GM19035 (cell line): Measurements from ENCODE around the gene HDGFL2.

ENCODE experiments used
- ATAC-seq: cut with Tn5 transposase; IDR thresholded peaks from one replicate; pipeline ENCODE4 v1.9.1; 2021; ENCODE audit not compliant: unreplicated experiment

Gene HDGFL2

DNA sequence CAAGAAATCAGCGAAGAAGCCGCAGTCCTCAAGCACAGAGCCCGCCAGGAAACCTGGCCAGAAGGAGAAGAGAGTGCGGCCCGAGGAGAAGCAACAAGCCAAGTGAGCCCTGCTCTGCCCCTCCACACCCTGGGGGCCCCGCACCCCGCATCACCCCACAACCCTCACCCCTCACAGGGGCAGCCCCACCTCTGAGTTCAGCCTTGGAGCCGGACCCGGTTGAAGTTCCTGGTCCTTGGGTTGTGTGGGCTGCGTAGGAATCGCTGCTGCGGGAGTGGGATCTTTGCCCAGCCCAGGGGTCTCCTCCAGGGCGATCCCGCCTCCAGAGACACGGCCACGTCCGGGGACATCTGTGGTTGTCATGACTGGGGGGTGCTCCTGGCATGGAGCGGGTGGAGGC is 24.2 kb downstream of the HDGFL2 start:
- ATAC-seq, result no peak

DNA sequence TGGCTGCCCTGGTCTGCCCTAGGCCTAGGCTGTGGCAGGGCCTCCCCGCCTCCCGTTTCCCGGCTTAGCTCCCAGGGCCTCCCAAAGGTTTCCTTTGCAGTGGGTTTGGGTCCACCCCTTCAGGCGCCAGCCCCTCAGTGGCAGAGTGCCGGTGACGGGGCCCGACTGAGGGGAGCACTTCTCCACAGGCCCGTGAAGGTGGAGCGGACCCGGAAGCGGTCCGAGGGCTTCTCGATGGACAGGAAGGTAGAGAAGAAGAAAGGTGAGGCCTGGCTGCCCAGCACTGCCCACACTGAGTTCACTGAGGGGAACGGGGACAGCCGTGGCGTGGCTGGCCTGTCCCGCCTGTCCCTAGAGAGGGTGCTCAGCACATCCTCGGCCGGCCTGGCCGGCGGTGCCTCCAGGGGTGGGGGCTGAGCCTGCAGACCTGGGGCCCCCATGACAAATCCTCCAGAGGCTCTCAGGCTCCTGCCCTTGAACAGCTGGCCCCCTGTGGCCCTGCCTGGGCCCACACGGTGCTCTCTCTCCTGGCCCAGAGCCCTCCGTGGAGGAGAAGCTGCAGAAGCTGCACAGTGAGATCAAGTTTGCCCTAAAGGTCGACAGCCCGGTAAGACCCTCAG is 25.8 kb downstream of the HDGFL2 start:
- ATAC-seq, result no peak

DNA sequence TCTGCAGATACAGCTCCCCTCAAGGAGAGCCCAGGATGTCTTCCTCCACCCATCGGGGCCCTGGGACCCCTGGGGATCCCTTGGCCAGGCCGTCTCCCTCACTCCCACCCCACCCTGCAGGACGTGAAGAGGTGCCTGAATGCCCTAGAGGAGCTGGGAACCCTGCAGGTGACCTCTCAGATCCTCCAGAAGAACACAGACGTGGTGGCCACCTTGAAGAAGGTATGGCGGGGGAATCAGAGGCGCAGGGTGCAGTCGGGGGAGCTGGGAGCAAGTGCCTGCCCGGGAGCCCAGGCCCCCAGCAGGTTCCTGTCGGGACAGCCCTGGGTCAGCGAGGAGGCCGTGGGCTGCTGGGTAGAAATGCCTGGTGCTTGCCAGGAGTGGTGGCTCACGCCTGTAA is 26.6 kb downstream of the HDGFL2 start:
- no peak for ATAC-seq

DNA sequence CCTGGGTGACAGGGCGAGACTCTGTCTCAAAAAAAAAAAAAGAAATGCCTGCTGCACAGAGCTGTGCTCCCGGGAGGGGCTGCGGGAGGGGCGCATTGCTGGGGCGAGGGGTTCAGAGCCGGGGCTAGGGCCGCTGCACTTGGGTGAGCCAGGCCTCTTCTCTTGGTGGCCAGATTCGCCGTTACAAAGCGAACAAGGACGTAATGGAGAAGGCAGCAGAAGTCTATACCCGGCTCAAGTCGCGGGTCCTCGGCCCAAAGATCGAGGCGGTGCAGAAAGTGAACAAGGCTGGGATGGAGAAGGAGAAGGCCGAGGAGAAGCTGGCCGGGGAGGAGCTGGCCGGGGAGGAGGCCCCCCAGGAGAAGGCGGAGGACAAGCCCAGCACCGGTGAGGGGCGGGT is 27.2 kb downstream of the HDGFL2 start:
- no peak for ATAC-seq

DNA sequence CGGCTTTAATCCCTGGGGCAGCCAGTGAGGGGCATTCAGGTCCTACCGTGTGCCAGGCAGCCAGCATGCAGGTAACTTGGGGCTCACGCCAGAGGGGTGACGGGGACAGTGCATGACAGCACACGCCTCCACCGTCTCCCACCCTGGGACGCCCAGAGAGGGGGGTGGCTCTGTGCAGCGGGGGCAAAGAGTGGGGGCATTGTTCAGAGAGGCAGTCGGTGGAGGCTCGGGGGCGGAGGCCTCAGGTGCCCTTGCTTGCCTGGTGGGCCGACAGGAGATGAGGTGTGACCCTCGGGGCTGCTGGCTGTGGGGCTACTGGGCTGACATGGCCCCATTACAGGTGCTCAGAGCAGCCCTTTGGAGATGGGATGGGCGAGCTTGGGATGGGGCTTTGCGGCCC is 27.8 kb downstream of the HDGFL2 start:
- no peak for ATAC-seq

DNA sequence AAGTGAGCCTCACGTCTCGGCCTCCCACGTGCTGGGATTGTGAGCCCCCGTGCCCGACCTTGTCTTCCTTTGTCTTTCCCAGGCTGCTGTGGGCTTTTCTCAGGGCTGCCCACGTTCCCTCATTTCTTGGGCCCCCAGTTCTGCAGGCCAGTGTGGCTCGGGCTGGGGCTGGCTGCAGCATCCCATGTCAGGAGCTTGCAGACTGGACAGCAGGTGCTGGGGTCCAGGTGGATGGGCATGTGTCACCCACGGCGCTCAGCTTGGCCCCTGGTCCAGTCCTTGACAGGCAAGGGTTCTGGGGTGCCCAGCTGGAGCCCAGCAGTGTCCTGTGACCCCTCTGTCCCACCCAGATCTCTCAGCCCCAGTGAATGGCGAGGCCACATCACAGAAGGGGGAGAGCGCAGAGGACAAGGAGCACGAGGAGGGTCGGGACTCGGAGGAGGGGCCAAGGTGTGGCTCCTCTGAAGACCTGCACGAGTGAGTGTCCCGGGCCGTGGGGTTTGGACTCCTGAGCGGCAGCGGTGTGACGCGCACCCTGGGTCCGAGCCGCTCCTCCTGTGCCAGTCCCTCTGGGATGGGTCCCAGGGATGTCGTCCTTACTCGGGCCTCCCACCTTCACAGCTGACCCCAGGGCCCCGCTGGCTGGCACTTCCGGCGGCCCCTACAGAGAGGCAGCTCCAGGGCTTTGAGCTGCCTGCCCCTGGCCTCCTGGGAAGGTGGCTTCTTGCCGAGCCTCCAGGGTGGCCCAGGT is 28.9 kb downstream of the HDGFL2 start:
- no peak for ATAC-seq

DNA sequence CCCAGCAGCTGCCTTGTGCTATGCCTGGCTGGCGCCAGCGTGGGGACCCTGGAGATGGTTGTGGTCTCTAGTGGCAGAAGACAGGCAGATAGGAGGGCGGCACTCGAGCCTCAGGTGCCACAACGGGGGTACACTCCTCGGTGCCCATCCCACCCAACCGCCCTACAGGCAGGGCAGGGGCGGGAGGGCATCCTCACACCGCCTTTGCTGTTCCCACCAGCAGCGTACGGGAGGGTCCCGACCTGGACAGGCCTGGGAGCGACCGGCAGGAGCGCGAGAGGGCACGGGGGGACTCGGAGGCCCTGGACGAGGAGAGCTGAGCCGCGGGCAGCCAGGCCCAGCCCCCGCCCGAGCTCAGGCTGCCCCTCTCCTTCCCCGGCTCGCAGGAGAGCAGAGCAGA is 29.6 kb downstream of the HDGFL2 start:
- ATAC-seq, result no peak

DNA sequence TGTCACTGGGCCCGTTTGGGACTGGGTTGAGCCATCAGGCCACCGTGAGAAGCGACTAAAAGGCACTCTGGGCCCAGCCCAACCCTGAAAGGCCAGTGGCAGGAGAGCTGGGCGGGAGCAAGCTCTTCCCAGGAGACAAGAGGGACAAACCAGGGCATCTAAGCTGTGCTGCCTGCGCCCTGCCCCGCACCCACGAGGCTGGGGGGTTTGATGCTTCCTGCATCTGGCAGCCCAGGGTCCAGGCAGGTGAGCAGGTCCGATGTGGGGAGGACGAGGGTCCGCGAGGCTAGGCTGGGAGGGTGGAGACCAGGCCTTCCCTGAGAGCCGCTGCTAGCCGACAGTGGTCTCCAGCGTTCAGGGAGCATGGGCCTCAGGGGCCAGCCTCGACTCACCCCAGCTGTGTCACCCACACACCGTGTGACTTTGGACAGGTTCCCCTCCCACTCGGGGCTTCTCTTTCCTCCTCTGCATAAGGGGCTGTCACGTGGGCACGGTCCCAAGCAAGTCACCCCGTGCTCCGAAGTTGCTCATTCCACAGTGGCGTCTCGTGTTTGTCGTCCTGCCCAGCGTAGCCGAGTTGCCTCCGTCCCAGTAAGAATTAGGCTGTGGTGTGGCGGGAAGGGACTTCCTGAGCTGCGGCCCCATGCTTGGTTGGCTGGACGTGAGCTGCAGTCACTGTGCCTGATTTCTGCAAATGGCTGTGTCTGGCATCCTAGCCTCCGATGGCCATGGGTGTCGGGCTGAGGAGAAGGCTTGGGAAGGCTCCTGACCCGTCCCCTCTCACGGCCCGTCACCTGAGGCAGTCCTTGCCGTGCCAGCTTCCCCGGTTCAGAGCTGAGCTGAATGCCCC is 30.4 kb downstream of the HDGFL2 start:
- no peak for ATAC-seq

DNA sequence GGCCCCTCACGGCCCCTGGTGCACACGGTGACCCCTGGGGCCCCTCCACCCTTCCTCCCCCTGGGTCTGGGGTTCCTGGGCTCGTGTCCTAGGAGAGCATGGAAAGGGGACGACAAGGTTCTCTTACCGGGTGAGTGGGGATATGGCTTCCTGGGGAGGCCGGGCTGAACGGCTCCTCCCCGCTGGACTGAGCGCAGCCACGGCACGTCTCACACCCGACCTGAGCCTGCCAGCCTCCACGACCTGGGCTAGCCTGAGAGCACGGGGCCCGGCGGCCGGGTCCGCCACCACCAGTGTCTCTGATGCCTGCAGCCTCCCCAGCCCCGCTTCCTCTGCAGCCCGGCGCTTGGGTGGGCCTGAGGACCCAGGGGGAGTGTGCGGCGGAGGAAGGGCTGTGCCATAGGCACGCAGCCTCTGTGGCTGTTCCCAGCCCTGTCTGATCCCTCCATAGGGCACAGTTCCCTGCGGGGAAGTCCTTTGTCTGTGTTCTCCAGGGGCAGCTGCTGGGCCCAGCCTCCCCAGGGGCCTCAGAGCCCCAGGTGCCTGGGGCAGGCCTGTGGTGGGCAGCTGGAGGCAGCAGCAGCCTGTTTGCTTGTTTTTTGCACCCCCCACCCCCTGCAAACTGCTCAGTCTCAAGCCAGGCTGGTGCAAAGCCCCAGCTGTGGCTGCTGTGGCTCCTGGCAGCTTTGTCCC is 31.2 kb downstream of the HDGFL2 start:
- ATAC-seq, result no peak

DNA sequence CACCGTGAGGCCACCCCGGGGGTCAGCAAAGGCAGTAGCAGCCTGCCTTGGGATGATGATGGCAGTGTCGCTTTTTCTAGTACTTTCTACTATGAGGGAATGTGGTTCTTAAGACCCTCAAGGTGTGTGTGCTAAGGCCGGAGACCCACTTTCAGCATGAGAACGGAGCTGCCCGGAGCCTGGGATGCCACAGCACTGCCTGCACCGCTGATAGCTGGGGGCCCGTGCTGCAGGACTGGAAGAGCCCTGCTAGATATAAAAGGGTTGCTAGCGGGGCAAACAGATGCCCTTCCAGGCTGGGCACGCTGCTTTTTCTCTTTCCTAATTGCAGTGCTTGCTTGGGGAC is 31.7 kb downstream of the HDGFL2 start:
- no peak for ATAC-seq

DNA sequence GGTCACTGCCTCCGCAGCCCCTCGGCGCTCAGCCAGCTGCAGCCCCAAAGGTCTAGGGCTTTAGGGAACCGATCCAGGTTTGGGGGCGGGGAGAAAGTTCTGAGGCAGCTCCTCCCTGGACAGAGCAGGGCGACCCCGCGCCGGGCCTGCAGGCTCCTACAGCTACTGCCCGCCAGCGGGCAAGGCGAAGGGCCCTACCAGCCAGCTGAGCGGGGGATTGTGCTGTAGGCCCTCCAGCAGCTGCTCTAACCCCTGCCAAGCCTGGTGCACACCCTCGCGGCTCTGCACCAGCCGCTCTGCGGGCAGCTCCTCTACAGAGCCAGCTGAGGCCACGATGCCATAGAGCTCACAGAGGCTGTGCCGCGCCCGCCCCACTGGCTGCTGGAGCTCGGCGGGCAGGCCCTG is 32.2 kb downstream of the HDGFL2 start:
- ATAC-seq, result no peak

DNA sequence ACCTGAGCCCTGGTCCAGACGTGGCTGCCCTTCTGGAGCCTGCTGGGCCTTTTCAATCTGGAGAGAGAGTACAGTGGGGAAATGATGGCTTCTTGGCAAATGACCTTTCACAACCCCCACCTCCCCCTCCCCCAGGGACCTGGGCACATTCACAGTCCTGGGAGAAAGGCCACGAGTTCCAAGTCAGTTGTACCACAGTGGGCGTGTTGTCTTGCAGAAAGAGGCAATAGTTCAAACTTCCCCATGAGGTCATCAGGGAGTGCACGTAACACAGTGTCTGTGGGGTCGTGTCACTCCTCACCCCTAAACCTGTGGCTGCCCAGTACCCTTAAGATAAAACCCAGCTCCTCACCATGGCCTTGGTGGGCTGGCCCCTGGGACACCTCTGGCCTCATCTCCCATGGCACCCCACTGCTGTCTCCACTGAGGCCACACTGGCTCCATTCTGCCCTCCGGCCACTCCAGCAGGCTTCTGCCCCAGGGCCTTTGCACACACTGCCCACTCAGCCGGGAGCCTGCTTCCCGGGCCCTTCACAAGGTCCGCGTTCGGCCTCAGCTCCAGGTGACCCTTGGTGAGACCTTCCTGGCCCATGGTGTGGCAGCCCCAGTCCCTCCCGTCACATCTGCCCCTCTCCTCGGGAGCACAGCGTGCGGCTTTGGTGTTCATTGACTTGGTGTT is 32.9 kb downstream of the HDGFL2 start:
- ATAC-seq, result no peak

DNA sequence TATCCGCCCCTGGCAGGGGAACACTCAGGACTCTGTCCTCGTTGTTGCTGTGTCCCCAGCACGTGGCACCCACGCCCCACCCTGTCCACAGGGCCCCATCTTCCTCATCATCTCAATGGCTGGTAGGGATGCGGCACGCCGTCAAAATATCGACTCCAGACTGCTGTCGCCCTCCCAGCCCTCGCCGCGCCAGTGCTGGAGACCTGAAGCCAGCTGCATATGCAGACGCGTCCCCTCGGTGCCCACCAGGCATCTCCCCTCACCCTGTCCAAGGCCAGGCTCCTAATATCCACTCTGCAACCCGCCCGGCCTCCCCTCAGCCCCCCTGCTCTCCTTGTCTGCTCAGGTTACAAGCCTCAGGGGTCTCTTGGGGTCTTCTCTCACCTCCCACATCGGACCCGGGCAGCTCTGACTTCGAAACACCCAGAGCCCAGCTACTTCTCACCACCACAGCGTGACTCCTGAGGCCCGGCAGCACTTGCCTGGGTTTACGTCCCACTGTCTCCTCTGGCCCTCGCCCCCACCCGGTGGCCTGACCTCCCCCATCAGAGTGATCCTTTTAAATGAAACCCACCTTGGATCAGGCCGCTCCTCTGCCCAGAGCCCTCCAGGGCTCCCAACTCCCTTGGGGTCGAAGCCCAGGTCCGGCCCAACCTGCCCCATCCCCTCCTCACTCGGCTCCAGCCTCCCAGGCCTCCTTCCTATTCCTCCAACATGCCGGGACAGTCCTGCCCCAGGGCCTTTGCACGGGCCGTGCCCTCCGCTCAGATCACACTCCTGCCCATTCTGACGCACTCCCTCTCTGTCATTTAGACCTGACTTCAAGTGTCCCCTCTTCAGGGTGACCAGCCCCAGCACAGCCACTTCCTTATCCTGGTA is 33.7 kb downstream of the HDGFL2 start:
- ATAC-seq, result no peak

DNA sequence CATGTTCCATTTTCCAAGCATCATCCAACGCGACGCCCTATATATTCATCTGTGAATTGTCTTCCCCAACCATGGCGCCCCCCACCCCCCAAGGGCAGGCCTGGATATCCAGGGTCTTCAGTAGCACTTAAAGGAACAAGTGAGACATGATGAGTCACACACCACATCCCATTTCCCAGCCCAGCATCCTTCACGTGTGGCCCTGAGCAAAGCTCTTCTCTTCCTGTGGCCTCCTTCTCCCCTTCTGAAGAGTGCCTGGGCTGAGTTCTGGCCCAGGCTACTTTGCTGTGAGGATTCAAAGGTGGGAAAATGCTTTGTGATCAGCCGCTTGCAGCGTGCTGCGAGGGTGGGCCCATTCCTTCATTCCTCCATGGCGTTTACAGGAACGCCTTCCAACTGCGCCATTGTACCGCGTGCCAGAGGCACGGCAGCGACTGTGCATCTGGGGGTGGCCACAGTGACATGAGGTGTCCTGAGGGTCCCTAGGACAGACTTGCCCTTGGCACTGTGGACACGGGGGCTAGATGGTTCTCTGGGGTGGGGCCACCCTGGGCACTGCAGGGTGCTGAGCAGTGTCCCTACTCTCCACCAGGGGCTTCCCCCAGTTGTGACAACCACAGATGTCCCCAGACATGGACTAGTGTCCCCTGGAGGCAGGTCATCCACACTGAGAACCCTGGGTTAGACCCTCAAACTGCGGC is 34.5 kb downstream of the HDGFL2 start:
- no peak for ATAC-seq

DNA sequence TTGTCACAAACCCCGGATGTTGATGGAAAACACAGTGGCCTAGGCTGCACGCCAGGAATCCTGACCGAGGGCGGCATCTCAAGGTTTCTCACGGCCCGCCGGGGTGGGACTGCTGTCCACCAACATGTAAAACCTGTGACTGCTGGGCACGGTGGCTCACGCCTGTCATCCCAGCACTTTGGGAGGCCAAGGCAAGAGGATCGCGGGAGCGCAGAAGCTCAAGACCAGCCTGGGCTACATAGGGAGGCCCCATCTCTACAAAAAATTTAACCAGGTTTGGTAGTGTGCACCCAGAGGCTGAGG is 35.0 kb downstream of the HDGFL2 start:
- ATAC-seq, result no peak

DNA sequence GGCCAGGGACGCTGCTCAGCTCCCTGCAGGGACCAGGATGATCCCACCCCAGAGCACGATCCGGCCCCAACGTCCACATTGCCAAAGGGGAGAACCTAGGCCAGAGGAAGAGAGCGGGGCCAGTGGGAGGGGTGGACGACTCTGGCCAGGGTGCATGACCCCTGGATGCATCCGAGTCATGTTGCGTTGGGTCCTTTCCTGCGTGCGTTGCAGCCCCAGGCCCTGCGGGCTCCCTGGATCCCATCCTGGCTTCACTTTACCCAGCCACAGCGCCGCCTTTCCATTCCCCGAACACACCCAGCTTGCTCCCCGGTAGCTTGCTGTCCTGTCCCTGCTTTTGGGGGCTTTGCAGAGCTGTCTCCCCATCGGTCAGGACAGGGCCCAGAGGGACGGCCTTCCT is 35.7 kb downstream of the HDGFL2 start:
- ATAC-seq, result no peak

DNA sequence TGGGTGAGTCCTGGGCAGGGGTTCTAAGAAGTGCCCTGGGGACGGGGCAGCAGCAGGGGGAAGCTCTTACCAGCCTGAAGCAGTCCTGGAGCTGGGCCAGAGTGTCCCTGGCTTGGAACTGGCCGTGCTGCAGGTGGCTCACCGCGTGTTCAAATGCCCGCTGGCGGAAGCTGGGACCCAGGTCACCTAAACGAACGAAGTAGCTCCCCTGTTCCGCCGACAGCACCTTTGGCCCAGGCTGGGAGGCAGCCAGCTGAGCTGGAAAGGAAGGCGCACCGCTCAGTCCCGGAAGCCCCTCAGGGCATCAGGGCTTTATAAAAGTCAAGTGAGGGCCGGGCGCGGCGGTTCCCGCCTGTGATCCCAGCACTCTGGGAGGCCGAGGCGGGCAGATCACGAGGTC is 36.6 kb downstream of the HDGFL2 start:
- no peak for ATAC-seq

DNA sequence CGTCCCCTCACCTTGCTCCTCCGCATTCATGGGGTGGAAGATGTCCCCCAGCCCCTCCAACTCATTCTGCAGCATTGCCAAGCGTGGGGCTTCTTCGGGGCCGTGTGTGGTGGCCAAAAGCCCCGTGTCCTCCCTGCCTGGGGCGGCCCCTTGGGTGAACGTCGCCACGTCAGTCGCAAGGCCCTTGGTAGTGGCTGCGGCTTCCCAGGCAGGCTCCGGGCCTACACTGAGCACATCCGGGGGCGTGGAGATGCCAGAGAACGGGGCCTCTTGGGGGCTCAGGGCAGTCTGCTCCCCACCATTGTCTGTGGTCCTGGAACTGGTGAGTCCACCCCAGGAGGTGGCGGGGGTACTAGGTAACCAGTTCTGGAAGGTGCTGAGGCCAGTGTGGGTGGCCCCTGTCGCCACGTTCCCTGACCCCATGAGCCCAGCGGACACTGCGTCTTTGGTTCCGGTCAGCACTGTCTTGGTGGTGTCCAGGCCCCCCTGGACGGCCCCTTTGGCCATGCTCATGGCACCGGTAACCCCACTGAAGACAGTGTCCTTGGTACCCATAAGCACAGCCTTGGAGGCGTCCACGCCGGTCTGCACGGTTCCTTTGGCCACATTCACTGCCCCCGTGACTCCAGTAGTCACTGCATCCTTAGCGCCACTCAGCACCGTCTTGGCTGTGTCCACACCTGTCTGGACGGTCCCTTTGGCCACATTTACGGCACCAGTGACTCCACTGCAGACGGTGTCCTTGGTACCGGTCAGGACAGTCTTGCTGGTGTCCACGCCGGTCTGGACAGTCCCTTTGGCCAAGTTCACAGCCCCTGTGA is 38.5 kb downstream of the HDGFL2 start:
- ATAC-seq, result no peak
